Activated CD8-positive, alpha-beta T cell treated with anti-CD3 and anti-CD28 coated beads, Interleukin-2, amount 10 ng/mL, durations not matched to agents 7 days and 5 days (primary cell): ENCODE results near the gene ZNF275. TPM values are rescaled to one million over a fixed set of nuclear protein-coding genes. Genes with fewer than 3 reads are reported as not detected.

Source experiments
- ATAC-seq: fragments of 150-1000 bp; cut with Tn5 transposase; one replicate; pipeline ENCODE4 v1.10.0; 2021; ENCODE audit warnings: moderate library complexity
- CTCF ChIA-PET: fragments of 350-600 bp; sonication (Branson Sonifier 250); formaldehyde crosslinking; loops from one replicate; lab custom pipeline; 2021; ENCODE audit warnings: antibody characterized with exemption; lab: Charles Lee
- POLR2A ChIA-PET: fragments of 350-600 bp; sonication (Branson Sonifier 250); formaldehyde crosslinking; loops from one replicate; lab custom pipeline; 2021; ENCODE audit warnings: antibody characterized with exemption; lab: Charles Lee
- DNase-seq: peaks from one replicate; pipeline ENCODE4 v3.0.0-alpha.2; 2020
- H3K27ac Mint-ChIP-seq: one replicate; pipeline ENCODE4 v1.8.0; 2021; ENCODE audit warnings: mild to moderate bottlenecking, mixed read lengths
- H3K27me3 Mint-ChIP-seq: one replicate; pipeline ENCODE4 v1.8.0; 2021; ENCODE audit warnings: low read depth, mixed read lengths
- H3K36me3 Mint-ChIP-seq: one replicate; pipeline ENCODE4 v1.8.0; 2021; ENCODE audit warnings: low read depth, mixed read lengths
- H3K4me1 Mint-ChIP-seq: one replicate; pipeline ENCODE4 v1.8.0; 2021; ENCODE audit warnings: low read depth, mixed read lengths
- H3K4me3 Mint-ChIP-seq: one replicate; pipeline ENCODE4 v1.8.0; 2021; ENCODE audit warnings: mild to moderate bottlenecking, mixed read lengths
- H3K9me3 Mint-ChIP-seq: one replicate; pipeline ENCODE4 v1.8.0; 2022; ENCODE audit warnings: mixed read lengths; ENCODE audit not compliant: insufficient read depth
- total RNA-seq, 2 experiments: library from RNA; stranded (reverse); gene quantifications; one replicate each; pipeline ENCODE4 v1.2.3, GENCODE V29; 2021

Gene ZNF275
- total RNA-seq, 2 experiments from 2014 or later = 20.8 to 22.3 TPM

- DNase-seq (no peak), ATAC-seq (no peak)
- Mint-ChIP-seq H3K36me3 (no peaks in the 10 kb centered on the region), H3K9me3 (no peaks in the 10 kb centered on the region), H3K27me3 (no peaks in the 10 kb centered on the region), H3K4me3 (no peak overlapping the region), H3K27ac (no peak overlapping the region), H3K4me1 (peaks cover 11% of the 10 kb centered on the region)
- POLR2A ChIA-PET = no interaction called here
- CTCF ChIA-PET = no interaction called here
Measured at GRCh38 chrX:153397256-153397960, 63.5 kb downstream of the ZNF275 start.

GRCh38 chrX:153398275-153398960 is 64.5 kb downstream of the ZNF275 start:
- Mint-ChIP-seq H3K9me3 (no peaks in the 10 kb centered on the region), H3K36me3 (no peaks in the 10 kb centered on the region), H3K27me3 (peaks cover 5% of the 10 kb centered on the region), H3K4me3 (no peak overlapping the region), H3K4me1 (peaks cover 11% of the 10 kb centered on the region), H3K27ac (no peak overlapping the region)
- no peak for ATAC-seq
- POLR2A ChIA-PET = no interaction called here
- CTCF ChIA-PET = no interaction called here
- DNase-seq = no peak

- ATAC-seq = peak; percentile 58
- peak; percentile 58 for DNase-seq
- no peak overlapping the region for H3K4me3 Mint-ChIP-seq
- peaks cover 9% of the 10 kb centered on the region for H3K4me1 Mint-ChIP-seq
- H3K27me3 Mint-ChIP-seq = peaks cover 5% of the 10 kb centered on the region
- POLR2A ChIA-PET = no interaction called here
- no peaks in the 10 kb centered on the region for H3K36me3 Mint-ChIP-seq
- no peak overlapping the region for H3K27ac Mint-ChIP-seq
- H3K9me3 Mint-ChIP-seq = no peaks in the 10 kb centered on the region
- CTCF ChIA-PET = interaction anchor here (1.0 kb wide), 1 partner anchor 70 kb away, joined by 3 read pairs; the partner anchor contains the start of gene HAUS7
Measured at GRCh38 chrX:153400146-153401132, 66.5 kb downstream of the ZNF275 start.

- no peaks in the 10 kb centered on the region for H3K36me3 Mint-ChIP-seq
- no peak within 1 kb of the TSS for H3K27ac Mint-ChIP-seq
- CTCF ChIA-PET = no interaction called here
- H3K4me3 Mint-ChIP-seq = no peak within 1 kb of the TSS
- peaks cover 5% of the 10 kb centered on the region for H3K27me3 Mint-ChIP-seq
- no peaks in the 10 kb centered on the region for H3K9me3 Mint-ChIP-seq
- DNase-seq (no peak), ATAC-seq (no peak)
- peaks cover 6% of the 10 kb centered on the region for H3K4me1 Mint-ChIP-seq
- POLR2A ChIA-PET = no interaction called here
Measured at GRCh38 chrX:153401133-153401764, 67.3 kb downstream of the ZNF275 start, which contains the start of gene PNMA6E. Gene PNMA6E (minus strand): TSS chrX:153401350. CDS start chrX:153398849, 2,501 bp downstream.

Other genes with a start within 250 kb of the ZNF275 start
- gene MAGEA1, start 154.9 kb upstream of the ZNF275 start, total RNA-seq = not detected
- gene PNMA6F, start 12.4 kb upstream of the ZNF275 start, total RNA-seq = not detected
- not detected for gene PNMA6E, start 67.2 kb downstream of the ZNF275 start, total RNA-seq
- 1 to 10 TPM; 1.5 to 1.6 TPM for gene ZFP92, start 77.3 kb downstream of the ZNF275 start, total RNA-seq
- 1 to 10 TPM; 3.6 to 3.8 TPM for gene TREX2, start 111.9 kb downstream of the ZNF275 start, total RNA-seq
- gene HAUS7, start 136.4 kb downstream of the ZNF275 start, total RNA-seq = 10 to 100 TPM; 56.6 to 57.7 TPM
- not detected for gene BGN, start 160.8 kb downstream of the ZNF275 start, total RNA-seq
- gene ATP2B3, start 183.5 kb downstream of the ZNF275 start, total RNA-seq = not detected